ENCODE measurements around the gene KRT8. TPM values are rescaled to one million over a fixed set of nuclear protein-coding genes. Genes with fewer than 3 reads are reported as not detected.
A peak's percentile ranks its signal among the peaks of the same experiment; 100 is the strongest.

Gene KRT8
- total RNA-seq, 4 donors from 2014 or later = 92.8 to 1,088 (median 251) TPM

GRCh38 chr12:52949413-52950331 lies 44.8 kb upstream of the KRT8 start:
- no peak for TF ChIP-seq CTCF (IDR thresholded peaks at IDR 0.05)
- DNase-seq (ENCODE audit: low spot score) (no peak), ATAC-seq (ENCODE audit: low FRiP score) (no peak)

- DNase-seq (ENCODE audit: low spot score) (no peak), ATAC-seq (ENCODE audit: low FRiP score) (no peak)
- no peak for TF ChIP-seq CTCF (IDR thresholded peaks at IDR 0.05)
Measured at GRCh38 chr12:52947738-52948423, 43.0 kb upstream of the KRT8 start.

- DNase-seq (ENCODE audit: low spot score) (no peak), ATAC-seq (ENCODE audit: low FRiP score) (no peak)
- TF ChIP-seq CTCF (IDR thresholded peaks at IDR 0.05) = no peak
Measured at GRCh38 chr12:52946797-52947547, 42.1 kb upstream of the KRT8 start.

GRCh38 chr12:52946334-52946733 lies 41.5 kb upstream of the KRT8 start:
- TF ChIP-seq CTCF (IDR thresholded peaks at IDR 0.05) = no peak
- no peak for ATAC-seq (ENCODE audit: low FRiP score)
- DNase-seq (ENCODE audit: low spot score) = no peak

- TF ChIP-seq CTCF (IDR thresholded peaks at IDR 0.05) = no peak
- ATAC-seq (ENCODE audit: low FRiP score) (peak; percentile 57), DNase-seq (ENCODE audit: low spot score) (no peak)
Measured at GRCh38 chr12:52945389-52946232, 40.7 kb upstream of the KRT8 start.

GRCh38 chr12:52944683-52945388 lies 40.0 kb upstream of the KRT8 start:
- DNase-seq (ENCODE audit: low spot score) = no peak
- no peak for ATAC-seq (ENCODE audit: low FRiP score)
- no peak for TF ChIP-seq CTCF (IDR thresholded peaks at IDR 0.05)

All from omental fat pad (tissue), 4 donors.